SW480 (cell line): ENCODE measurements around the gene NUP54.

ENCODE experiments used
- DNase-seq: peaks from one replicate; pipeline ENCODE4 v3.0.0-alpha.2; 2016; ENCODE audit warnings: low spot score

NUP54 gene

DNA sequence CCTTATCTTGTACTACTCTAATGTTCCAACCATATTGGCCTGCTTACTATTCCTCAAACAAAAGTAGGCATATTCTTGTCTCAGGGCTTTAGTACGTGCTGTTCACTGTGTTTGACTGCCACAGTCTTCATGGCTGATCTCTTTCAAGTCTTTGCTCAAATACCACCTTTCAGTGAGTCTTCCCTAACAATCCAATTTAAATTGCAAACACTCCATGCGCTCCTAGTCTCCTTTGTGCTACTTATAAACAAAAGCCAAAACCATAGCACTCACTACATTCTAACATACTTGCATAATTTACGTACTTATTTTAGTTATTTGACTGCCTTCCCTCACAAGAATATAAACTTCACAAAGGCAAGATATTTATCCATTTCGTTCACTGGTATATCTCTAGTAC, 75.4 kb downstream of the NUP54 start:
- no peak for DNase-seq

DNA sequence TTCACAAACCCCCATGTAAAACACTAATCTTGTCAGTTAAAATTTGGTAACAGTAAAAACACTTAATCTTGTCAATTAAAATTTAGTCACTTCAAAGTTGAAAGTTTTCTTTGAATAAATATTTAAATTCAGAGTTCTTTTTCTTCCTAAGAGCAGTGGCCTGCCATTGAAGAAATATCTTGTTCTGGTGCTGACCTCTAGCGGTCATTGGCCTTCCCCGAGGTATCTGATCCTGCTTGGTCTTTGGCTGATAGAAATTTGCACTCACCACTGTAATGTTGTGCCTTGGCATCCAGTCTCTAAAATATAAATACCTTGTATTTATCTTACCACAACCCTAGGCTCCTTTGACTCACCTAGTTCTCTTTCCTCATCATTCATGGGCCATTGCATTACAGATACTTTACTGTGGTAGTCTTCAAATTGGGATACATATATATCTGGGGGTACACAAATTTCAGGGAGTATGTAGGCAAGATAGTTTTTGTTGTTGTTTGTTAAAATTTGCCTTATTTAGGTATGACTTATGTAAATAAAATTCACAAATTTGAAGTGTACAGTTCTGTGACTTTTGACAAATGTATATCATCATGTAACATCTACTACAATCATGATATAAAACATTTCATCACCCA, 80.4 kb downstream of the NUP54 start:
- peak; percentile 54 for DNase-seq

DNA sequence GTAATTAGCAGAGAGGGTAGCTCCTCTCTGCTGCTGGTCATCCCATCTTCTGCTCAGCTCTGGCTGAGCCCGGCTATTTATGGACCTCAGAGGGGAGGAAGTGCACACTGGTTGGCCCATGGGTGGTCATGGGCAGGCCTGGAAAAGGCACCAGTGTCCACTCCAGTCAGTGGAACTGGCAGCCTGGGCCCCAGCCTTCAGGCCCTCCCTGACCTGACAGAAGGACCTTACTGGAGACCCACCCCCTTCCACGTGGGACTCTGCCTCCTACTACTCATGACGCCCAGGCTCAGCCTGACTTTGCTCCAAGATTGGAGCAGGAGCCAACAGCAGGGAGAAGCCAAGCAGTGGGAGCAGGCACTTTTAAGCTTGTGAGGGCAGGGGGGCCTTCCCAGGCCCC, 81.7 kb downstream of the NUP54 start:
- DNase-seq: no peak
